ENCODE data around the gene CCNE1.

CCNE1 gene

GRCh38 chr19:29779921-29780320 lies 31.9 kb upstream of the CCNE1 start:
- H3K4me3 ChIP-seq: no peak overlapping the region
- DNase-seq (ENCODE audit: low spot score): no peak
- TF ChIP-seq CTCF (IDR thresholded peaks at IDR 0.05): no peak
- H3K27ac ChIP-seq: no peak overlapping the region

GRCh38 chr19:29781386-29782259 lies 30.2 kb upstream of the CCNE1 start:
- no peak for TF ChIP-seq CTCF (IDR thresholded peaks at IDR 0.05)
- Histone ChIP-seq H3K4me3 (no peak overlapping the region), H3K27ac (no peak overlapping the region)
- no peak for DNase-seq (ENCODE audit: low spot score)

- TF ChIP-seq CTCF (IDR thresholded peaks at IDR 0.05): no peak
- Histone ChIP-seq H3K4me3 (no peak overlapping the region), H3K27ac (no peak overlapping the region)
- no peak for DNase-seq (ENCODE audit: low spot score)
These were observed 29.6 kb upstream of the CCNE1 start for GRCh38 chr19:29782260-29782580.

- no peak for DNase-seq (ENCODE audit: low spot score)
- TF ChIP-seq CTCF (IDR thresholded peaks at IDR 0.05): no peak
- H3K4me3 ChIP-seq: no peak overlapping the region
- H3K27ac ChIP-seq: no peak overlapping the region
These were observed 28.1 kb upstream of the CCNE1 start for GRCh38 chr19:29783627-29784190.

- Histone ChIP-seq H3K4me3 (no peak overlapping the region), H3K27ac (no peak overlapping the region)
- TF ChIP-seq CTCF (IDR thresholded peaks at IDR 0.05): no peak
- DNase-seq (ENCODE audit: low spot score): no peak
These were observed 27.1 kb upstream of the CCNE1 start for GRCh38 chr19:29784598-29785223.

GRCh38 chr19:29785360-29785759 lies 26.4 kb upstream of the CCNE1 start:
- no peak for TF ChIP-seq CTCF (IDR thresholded peaks at IDR 0.05)
- no peak for DNase-seq (ENCODE audit: low spot score)
- Histone ChIP-seq H3K4me3 (no peak overlapping the region), H3K27ac (no peak overlapping the region)
